Pons (tissue), 1 donor: ENCODE results near the gene RBM6.
A peak's percentile ranks its signal among the peaks of the same experiment; 100 is the strongest.
"Not testable (repeated sequence)": the region's sequence is repeated elsewhere in the genome, so short reads cannot be mapped to it uniquely, and the experiment has no call there.

Source experiments
- DNase-seq: peaks from one replicate; pipeline ENCODE4 v3.0.0-alpha.2; 2016; ENCODE audit warnings: low spot score

The RBM6 gene

DNA sequence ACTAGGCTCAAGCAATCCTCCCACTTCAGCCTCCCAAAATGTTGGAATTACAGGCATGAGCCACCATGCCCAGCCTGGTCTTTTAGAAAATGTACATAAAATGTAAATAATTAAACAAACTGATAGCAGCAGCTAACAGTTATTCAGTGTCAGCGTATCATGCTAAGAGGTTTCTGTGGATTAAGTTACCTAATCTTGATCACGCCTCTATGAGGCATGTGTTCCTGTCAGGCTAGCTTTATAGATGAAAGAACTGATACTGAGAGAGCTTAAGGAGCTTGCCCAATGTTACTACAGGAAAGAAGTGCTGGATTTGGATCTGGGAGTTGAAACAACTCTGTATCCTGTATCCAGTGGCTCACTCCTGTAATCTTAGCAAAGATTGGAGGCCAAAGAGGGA, 25.0 kb upstream of the RBM6 start:
- DNase-seq, result no peak

DNA sequence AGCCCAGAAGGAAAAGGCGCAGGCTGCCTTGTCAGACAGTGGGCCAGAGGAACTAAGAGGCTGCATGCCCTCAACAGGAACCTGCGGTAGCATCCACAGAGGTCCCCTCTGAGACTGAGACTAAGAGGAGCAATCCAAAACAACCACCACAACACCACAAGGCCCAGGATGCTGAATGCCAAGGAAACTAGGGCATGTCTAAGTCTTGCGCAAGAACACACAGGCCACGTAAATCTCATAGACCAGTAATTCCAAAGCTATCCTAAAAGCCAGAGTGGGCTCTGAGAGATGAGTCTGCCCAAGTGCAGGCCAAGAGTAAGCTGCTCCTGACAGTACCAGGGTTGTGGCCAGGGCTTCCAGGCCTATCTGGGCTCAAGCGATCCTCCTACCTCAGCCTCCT, 23.3 kb upstream of the RBM6 start:
- no peak for DNase-seq

DNA sequence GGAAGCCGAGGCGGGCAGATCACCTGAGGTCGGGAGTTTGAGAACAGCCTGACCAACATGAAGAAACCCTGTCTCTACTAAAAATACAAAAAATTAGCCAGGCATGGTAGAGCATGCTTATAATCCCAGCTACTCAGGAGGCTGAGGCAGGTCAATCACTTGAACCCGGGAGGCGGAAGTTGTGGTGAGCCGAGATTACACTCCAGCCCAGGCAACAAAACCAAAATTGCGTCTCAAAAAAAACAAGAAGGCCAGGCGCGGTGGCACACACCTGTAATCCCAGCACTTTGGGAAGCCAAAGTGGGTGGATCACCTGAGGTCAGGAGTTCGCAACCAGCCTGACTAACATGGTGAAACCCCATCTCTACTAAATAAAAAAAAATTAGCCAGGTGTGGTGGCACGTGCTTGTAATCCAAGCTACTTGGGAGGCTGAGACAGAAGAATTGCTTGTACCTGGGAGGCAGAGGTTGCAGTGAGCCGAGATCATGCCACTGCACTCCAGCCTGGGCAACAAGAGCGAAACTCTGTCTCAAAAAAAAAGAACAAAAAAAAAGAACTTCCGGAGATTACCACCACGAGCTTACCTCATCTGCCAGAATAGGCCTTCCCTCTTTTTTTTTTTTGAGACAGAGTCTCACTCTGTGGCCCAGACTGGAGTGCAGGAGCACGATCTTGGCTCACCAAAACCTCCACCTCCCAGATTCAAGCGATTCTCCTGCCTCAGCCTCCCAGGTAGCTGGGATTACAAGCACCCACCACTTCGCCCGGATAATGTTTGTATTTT, 22.0 kb upstream of the RBM6 start:
- DNase-seq, result not testable (repeated sequence)

DNA sequence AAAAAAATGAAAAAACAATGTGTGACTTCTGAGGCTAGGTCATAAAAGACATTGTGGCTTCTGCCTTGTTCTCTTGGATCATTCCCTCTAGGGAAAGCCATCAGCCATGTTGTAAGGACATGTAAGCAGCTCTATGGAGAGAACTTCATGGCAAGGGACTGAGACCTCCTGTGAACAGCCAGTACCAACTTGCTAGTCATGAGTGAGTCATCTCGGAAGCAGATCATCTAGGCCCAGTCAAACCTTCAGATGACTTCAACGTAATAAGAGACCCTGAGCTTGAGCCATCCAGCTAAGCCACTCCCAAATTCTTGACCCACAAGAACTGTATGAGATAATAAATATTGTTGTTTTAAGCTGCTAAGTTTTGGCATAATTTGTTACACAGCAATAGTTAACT, 15.3 kb upstream of the RBM6 start:
- no peak for DNase-seq

DNA sequence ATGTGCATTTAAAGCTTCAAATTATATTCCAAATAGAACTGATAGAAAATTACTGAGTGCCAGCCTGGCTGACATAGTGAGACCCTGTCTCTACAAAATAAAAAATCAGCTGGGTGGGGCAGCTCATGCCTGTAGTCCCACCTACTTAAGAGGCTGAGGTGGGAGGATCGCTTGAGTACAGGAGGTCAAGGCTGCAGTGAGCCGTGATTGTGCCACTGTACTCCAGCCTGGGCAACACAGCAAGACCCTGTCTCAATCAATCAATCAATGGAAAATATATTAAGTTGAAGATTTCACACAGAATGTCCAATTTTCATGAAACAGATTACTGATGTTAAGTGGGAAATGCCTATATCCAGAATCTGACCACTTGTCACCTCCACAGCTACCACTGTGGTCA, 14.5 kb upstream of the RBM6 start:
- no peak for DNase-seq

DNA sequence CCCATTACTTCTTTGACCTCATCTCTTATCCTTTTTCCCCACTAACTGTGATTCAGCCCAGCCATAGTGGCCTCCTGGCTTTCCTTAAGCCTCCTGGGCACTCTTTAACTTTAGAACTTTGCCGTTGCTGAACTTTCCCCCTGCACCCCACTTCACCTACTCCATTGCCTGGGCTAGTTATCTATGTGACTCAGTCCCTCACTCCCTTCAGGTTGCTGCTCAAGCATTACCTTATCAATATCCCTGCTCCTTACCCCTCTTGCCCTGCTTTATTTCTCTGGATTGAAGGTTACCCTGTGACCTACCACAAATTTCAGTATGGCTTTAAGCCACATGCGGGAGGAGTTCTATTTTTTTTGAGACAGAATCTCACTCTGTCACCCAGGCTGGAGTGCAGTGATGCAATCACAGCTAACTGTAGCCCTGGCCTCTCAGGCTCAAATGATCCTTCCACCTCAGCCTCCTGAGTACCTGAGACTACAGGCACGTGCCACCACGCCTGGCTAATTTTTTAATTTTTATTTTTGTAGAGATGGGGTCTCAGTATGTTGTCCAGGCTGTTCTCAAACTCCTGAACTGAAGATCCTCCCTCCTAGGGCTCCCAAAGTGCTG, 13.7 kb upstream of the RBM6 start:
- no peak for DNase-seq

DNA sequence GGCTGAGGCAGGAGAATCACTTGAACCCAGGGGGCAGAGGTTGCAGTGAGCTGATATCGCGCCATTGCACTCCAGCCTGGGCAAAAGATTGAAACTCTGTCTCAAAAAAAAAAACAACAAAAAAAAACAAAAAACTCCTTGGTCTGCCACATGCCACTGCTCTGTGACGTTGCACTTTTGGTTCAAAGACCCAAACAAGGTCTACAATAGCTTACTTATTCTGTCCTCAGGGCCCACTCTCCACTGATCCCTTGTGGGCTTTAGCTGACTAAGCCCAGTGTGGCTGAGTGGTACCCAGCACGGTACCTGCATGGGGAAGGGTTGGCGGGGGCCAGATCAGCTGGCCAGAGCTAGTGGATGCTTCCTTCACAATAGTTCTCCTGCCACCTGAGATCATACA, 12.2 kb upstream of the RBM6 start:
- no peak for DNase-seq

DNA sequence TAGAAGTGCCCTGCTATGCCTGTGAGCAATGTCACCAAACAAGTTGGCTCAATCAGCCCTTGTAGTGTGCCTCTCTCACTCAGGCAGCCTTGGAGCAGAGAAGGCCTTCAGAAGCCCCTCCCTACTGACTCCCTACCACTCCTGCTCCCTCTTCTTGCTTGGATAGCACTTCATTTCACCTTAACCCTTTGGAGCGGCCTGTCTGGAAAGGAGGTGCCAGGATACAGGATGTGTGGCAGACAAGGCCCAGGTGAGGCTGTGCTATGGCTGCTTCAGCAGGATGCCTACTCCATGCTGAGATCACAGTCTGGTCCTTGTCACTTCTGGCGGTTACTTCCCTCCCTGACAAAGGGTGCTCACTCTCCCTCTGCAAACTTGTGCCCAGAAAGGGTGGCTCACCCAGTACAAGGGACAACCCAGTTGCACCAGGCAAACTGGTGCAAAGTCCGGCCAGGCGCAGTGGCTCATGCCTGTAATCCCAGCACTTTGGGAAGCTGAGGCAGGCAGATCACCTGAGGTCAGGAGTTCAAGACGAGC, 11.4 kb upstream of the RBM6 start:
- DNase-seq, result no peak

DNA sequence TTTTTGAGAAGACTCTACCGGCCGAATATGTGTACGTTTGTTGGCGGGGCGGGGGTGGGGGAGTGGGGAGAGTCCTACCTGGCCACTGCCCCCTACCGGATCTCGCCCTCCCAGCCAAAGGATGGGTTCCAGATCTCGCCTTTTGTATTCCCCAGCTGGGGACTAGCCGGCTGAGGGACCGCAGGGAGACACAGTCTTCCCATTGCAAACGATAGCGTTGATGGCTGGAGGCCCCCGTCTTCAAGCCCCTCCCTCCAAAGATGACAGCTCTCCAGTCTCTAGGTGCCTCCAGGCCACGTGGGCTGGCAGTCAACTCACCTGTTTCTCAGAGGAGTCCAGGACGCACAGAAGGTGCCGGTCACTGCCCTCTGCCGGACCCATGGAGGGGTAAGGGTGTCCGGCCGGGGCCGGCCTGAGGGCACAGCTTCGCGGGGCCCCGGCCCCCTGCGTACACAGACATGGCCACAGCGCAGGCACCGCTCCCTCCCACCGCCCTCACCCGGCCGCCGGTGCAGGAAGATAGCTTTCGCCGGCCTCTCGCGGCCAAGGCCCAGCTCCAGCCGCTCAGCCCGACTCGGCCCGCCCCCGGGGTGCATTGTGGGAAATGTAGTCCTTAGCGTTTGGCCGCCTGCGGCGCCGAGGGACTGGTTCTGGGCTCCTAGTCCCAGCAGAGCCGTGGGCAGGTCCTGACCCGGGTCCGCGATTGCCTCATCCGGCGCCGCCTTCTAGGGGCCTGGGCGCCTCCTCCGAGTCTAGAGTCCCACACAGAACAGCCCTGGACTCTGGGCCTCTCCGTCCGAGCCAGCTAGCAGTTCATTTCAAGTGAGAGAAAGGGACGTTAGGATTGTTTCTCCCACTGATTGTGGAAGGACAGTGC, 10.4 kb upstream of the RBM6 start, which contains the start of gene MON1A:
Gene MON1A (minus strand): TSS at position 521 of the 877 bp plus-strand sequence. CDS start 16,465 bp downstream, outside the sequence.
- peak; percentile 87 for DNase-seq

DNA sequence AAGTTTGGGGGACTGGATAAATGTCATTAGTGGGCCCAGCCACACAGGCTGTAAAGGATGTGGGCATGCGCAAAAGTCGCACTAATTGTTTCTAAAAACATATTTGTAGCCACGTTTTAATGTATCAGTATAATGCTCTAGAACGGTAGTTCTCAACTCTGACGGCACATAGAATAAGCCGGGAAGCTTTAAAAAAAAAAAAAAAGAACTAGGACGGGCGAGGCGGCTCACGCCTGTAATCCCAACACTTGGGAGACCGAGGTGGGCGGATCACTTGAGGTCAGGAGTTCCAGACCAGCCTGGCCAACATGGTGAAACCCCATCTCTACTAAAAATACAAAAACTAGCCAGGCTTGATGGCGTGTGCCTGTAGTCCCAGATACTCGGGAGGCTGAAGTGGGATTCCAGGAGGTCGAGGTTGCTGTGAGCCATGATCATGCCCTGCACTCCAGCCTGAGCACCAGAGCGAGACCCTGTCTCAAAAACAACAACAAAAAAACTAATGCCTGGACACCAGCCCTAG, 9.7 kb upstream of the RBM6 start:
- no peak for DNase-seq

DNA sequence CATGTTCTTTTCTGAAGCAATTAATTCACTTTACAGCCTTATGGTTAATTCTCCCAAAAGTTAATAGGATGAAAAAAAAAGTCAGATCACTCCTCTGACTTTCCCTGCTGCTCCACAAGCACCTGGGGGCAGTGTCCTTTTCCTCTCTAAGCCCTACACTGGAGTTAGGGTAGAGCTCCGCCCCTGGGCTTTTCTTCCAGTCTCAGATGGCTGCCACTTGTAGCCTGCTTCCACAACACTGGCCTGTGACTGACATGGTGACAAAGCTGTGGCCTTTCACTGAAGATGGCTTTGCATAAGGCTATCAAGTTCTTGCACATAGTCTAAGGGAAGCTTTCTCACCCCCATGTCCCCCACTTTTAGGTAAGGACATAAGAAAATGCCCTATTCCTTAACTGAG, 9.0 kb upstream of the RBM6 start:
- no peak for DNase-seq

DNA sequence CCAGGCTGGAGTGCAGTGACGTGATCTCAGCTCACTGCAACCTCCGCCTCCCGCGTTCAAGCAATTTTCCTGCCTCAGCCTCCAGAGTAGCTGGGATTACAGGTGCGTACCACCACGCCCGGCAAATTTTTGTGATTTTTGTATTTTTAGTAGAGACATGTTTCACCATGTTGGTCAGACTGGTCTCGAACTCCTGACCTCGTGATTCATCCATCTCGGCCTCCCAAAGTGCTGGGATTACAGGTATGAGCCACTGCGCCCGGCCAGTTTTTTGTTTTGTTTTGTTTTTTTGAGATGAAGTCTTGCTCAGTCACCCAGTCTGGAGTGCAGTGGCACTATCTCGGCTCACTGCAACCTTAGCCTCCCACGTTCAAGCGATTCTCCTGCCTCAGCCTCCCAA, 7.7 kb upstream of the RBM6 start:
- DNase-seq, result not testable (repeated sequence)

DNA sequence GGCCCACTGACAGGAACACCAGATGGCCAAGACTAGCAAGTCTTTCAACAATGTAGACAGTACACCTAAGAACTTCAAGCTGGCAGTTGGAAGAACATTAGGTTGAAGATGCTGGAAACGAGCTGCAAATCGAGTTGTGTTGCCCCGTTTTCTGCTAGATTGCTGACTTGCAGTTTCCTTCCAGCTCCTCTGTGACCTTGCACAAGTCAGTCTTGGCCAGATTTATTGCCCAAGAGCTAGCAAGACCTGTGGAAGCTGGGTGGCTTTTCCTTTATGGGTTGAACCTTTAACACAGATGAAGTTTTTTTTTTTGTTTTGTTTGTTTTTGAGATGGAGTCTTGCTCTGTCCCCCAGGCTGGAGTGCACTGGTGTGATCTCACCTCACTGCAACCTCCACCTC, 2.9 kb upstream of the RBM6 start:
- no peak for DNase-seq

DNA sequence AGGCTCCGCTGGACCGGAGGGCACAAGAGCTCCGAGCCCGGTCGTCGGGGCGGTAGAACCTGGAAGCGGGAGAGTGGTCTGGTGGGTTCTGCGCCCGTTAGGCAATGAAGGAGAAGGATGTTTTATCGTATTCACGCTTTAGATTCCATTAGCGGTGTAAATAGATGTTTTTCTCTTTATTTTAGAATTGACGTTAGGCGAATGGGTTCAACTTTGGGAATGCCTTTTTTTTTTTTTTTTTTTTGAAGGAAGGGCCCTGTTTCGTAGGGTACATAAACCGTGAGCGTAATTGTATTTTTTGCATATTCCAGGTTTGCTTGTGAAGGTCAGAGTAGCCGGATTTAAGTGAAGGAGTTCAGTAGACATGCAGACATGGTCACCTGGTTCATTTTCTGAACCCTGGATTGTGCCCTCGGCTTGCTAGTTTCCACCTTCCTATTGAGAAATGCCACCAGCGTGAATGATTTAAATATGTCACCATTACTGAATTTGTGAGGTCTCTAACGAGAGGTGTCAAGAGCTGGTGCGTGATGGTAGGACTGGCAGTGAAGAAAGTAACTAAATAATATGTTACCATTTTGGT, 808 bp downstream of the RBM6 start:
- no peak for DNase-seq

DNA sequence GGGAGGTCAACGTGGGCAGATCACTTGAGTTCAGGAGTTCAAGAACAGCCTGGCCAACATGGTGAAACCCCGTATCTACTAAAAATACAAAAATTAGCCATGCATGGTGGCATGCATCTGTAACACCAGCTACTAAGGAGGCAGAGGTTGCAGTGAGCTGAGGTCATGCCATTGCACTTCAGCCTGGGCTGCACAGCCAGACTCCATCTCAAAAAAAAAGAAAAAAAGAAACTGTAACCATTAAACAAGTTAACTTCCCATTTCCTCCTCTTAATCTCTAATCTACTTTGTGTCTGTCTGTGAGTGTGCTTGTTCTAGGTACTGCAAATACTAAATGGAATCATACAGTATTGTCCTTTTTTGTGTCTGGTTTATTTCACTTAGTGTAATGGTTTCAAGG, 2.7 kb downstream of the RBM6 start:
- no peak for DNase-seq

DNA sequence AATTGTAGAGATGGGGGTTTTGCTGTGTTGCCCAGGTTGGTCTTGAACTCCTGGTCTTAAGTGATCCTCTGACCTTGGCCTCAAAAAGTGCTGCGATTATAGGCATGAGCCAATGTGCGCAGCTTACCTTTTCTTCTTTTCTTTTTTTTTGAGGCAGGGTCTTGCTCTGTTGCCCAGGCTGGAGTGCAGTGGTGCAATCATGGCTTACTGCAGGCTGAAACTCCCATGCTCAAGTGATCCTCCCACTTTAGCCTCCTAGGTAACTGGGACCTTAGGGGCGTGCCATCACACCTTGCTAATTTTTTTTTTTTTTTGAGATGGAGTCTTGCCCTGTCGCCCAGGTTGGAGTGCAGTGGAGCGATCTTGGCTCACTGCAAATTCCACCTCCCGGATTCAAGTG, 13.0 kb downstream of the RBM6 start:
- no peak for DNase-seq

DNA sequence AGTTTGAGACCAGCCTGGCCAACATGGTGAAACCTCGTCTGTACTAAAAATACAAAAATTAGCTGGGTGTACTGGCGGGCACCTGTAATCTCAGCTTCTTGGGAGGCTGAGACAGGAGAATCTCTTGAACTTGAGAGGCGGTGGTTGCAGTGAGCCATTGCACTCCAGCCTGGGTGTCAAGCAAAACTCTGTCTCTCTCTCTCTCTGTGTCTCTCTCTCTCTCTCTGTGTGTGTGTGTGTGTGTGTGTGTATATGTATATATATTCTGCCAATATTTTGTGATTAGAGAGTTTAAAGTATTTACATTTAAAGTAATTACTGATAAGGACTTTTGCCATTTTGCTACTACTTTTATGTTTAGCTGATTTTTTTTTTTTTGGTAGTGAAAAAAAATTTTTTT, 15.7 kb downstream of the RBM6 start:
- no peak for DNase-seq

DNA sequence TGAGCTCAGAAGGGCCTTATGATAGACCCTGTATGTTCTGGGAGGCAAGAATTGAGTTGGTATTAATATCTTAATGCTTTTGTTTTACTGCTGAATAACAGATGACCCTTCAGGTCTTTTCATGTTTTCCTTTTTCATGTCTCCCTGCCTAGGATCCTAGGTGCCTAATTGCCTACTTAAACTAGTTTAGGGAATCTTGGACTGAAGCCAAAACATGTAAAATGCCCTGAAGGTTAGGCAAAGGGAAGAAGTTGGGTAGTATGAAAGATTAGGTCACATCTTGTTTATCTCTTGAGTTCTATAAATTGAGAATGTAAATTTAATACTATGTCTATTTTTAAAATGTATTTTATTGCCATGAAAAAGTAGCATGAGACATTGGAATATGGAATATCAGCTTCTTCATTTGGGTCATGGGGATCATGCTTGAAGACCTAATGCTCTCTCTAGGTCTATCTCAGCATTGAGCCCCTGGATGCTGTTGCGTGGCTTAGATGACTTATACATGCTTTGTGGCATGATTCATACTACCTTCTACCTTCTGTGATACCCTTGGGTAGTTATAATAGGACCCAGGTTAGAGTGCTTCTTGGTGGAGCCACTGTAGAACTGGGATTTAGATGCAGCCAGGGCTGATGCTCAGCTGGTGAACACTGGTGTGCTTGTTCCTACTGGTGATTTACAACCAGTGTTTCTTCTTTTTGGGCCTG, 26.4 kb downstream of the RBM6 start:
- DNase-seq, result peak; percentile 15

DNA sequence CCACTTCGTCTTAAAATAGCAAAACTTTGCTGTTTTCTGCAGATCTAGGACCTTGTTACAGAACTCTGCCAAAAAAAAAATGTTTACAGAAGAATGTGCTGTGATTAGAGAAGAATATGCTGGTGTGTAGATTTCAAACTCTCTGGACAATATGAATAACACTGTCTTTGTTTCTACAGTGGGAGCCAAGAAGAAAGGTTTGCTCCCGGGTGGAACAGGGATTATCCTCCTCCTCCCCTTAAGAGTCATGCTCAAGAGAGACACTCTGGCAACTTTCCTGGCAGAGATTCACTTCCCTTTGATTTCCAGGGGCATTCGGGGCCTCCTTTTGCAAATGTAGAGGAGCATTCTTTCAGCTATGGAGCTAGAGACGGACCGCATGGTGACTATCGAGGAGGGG, 27.3 kb downstream of the RBM6 start:
- peak; percentile 34 for DNase-seq

DNA sequence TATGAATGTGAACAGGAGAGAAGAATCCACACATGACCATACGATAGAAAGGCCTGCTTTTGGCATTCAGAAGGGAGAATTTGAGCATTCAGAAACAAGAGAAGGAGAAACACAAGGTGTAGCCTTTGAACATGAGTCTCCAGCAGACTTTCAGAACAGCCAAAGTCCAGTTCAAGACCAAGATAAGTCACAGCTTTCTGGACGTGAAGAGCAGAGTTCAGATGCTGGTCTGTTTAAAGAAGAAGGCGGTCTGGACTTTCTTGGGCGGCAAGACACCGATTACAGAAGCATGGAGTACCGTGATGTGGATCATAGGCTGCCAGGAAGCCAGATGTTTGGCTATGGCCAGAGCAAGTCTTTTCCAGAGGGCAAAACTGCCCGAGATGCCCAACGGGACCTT, 28.4 kb downstream of the RBM6 start:
- no peak for DNase-seq

DNA sequence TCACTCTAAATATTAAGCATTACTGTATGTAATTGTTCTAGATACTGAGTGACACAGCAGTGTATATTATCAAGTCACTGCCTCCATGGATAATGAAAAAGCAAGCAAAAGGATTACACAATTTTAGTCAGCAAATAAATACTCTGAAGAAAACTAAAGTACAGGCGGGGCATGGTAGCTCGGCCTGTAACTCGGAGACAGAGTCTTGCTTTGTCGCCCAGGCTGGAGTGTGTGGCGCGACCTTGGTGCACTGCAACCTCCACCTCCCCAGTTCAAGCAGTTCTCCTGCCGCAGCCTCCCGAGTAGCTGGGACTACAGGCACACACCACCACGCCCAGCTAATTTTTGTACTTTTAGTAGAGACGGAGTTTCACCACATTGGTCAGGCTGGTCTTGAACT, 32.7 kb downstream of the RBM6 start:
- DNase-seq, result no peak
